Erythroblast (primary cell): Measurements from ENCODE around the gene ACAP3.

Experiments used
- DNase-seq, 2 experiments: peaks; one replicate each; lab custom pipeline; 2025; lab: John Stamatoyannopoulos, UW
- GATA1 ChIP-seq: IDR thresholded peaks from 2 replicates; pipeline ENCODE4 v1.6.1; 2011; ENCODE audit warnings: low read depth, mild to moderate bottlenecking, control low read depth, low read length, moderate library complexity
- POLR2A ChIP-seq: IDR thresholded peaks from 2 replicates; pipeline ENCODE4 v1.6.1; 2011; ENCODE audit warnings: mild to moderate bottlenecking, low read length

Gene ACAP3

DNA sequence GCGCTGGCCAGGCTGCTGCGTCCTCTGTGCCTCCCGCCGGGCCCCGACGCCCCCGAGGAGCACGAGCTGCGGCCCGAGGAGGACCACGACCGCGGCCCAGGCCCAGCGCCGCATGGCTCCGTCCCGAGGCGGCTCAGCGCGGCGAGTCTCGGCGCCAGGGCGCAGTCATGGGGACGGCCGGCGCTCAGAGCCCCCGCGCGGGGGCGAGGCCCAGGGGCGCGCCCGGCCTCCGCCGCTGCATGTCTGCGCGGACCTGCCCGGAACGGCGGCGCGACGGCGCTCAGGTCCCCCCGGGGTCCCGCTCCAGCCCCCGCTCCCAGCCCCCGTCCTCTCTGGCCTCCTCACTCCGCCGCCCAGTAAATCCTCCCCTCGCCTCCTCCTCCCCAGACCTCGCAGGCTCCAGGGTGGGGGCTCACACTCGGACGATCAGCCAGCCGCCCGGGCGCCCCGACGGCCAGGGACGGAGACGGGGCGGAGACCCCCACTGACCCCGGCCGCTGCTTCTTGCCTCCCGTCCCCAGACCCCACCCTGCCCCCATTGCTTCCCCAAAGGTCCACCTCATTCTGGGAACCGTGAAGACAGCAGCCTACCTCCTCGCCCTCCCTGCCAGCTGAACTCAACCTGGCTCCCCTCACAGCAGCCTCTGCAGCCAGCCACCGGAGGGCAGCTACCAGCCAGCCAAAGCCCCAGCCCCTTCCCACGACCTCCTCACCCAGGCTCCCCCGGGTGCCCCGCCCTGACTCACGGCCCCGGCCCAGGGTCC lies 61.0 kb downstream of the ACAP3 start, which contains the start of gene C1QTNF12:
C1QTNF12 (minus strand) TSS at position 146 of the 764 bp plus-strand sequence; CDS start at position 114, 32 bp downstream.
- TF ChIP-seq GATA1 (no peak), POLR2A (no peak)
- DNase-seq: peak in 1 of 2 experiments; percentile 17

DNA sequence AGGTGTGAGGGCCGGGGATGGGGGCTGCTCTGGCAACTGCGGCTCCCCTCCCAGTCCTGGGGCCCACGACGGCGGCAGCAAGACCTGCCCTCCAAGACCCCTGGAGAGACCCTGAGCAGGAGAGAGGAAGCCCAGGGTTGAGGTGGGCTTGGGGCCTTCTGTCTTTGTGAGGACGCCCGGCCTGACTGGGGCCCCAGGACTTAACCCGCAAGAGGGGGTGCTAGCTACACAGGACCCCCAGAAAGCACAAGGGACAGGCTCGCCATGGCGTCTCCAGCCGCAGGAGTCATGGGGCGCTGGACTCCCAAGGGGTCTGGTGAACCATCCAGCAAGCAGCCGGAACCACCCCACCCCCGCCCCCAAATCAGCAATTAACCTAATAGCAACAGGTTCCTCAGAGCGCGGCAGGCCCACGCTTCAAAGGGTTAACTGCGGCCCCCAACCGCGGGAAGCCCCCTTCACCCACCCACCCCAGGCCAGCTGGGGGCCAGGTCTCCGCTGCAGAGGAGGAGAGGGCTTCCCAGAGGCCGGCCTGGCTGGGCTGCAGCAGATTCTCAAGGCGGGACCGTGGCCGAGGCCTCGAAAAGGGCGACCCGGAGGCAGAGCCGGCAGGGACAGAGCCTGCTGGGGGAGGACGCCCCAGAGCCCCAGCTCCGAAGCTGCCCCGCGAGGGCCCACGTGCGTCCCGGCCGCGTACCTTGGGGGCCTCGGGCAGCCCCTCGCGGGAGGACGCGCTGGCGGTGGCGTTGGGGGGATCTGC lies 61.7 kb downstream of the ACAP3 start:
- DNase-seq: no peak
- TF ChIP-seq POLR2A (no peak), GATA1 (no peak)

DNA sequence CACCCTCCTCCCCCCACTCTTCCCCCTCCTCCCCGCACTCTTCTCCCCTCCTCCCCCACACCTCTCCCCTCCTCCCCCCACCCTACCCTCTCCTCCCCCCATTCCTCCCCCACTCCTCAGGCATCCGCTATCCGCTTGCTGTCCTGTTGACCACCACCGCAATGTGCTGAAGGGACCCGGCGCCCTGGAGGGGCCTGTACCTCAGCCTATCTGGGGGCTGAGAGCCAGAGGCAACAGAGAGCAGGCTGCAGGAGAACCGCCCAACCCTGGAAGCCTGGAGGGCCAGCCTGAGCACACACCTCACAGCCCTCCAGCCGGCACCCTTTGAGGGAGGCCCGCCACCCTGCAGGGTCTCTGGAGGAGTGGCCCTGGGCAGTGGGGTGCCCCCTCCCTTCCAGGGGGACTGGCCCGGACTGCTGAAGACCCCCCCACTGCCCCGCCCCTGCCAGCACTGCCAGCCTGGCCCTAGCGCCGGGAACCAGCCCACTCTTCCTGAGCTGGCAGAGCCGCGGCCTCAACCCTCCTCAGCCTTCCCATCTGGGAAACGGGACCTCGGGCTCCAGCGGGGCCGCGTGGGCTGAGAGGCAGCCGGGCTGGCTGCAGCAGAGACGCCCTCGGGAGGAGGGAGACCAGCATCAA lies 62.4 kb downstream of the ACAP3 start:
- no peak for TF ChIP-seq POLR2A
- no peak for TF ChIP-seq GATA1
- DNase-seq: no peak

DNA sequence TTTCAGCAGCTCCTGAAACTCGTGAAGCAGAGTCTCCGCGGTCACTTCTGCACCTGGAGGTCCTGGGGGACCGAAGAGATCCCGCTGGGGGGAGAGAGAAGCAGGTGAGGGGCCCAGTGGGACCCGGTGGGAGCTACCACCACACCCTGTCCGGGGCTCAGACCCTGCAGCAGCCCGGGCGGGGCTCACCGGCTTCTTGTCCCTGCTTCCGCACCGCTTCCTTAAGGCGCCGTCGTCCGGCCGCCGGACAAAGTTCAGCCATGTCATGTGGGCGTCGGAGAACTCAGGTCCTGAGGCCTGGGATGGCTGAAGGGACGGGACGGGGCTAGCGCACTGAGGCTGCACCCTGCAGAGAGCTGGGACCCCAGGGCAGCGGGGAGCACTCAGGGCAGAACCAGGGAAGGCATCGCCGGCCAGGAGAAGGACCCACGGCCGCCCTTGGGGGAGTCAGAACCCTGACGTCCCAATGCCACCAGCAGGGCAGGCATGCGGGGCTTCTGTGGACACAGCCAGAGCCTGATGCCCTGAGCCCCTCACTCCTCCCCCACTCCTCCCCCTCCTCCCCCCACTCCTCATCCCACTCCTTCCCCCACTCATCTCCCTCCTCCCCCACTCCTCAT lies 63.4 kb downstream of the ACAP3 start:
- DNase-seq: no peak
- TF ChIP-seq POLR2A (no peak), GATA1 (no peak)

DNA sequence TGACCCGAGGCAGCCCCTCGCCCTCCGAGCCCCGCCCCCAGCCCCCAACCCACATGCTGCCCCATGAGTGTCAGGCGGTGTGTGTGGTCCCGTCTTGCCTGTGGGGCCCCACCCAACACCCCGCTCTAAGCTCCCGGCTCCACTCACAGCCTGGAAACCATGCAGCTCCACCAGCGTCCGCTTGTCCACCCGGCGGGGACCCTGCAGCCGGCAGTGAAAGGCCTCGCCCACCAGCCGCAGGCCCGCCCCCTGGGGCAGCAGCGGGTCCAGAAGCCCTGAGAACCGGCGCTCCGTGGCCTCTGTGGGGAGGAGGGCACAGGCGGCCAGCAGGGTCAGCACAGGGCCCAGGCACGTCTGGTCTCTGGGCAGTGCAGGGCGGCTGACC lies 63.9 kb downstream of the ACAP3 start:
- TF ChIP-seq POLR2A: no peak
- TF ChIP-seq GATA1: no peak
- no peak for DNase-seq

DNA sequence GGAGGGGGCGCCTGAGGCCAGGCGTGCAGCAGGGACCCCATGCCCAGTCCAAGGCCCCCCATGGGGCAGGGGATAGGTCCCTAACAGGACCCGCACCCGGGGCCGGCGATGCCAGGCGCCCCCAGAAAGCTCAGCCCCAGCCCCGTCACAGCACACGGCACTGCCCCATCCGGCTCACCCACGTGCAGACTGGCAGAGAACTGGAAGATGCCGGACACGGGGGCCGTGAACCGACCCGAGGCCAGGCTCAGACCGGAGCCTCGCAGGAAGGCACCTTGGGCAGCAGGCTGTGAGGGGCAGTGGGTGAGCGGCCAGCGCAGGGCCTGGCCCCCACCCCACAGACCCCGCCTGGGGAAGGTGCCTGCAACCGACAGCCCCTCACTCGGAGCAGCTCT lies 64.5 kb downstream of the ACAP3 start:
- DNase-seq: no peak
- TF ChIP-seq GATA1 (no peak), POLR2A (no peak)

DNA sequence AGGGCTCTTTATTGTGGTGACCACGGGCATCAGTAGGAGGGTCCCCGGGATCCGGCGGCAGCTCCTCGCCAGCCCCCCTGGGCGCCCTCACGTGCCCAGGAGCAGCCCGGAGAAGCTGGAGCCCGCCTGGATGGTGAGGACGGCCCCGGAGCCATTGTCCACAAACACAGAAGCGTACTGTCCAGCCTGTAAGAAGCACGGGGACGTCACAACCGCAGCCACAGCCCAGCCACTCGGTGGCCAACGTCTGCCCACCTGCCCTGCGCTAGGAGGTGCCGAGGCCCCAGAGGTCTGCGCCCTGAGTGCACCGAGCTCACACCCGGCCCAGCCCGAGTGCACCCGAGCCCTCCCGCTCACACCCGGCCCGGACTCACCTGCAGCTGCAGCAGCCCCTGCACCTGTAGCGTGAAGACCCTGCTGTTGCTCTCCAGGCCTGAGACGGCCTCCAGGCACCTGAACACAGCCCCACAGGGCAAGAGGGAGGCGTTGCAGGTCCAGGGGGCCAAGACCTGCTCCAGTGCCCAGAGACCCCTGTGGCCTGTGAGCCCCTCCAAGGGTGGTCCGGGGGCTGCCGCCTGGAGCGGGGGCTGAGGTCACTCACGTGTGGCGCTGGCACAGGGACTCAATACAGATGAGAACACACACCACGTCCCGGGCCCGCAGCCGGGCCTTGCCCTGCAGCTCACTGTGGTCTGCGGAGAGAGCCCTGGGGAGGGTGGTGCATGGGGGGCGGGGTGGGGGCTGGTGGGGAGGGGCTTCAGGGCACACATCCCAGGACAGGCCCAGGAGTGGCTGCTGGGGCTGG lies 65.1 kb downstream of the ACAP3 start:
- TF ChIP-seq POLR2A (no peak), GATA1 (no peak)
- DNase-seq: no peak
